Natural killer cell treated with Interleukin-12 subunit alpha and Interleukin-12 subunit beta and Interleukin-15 and Interleukin-18, amount 100 ng/mL, for 72 hours (primary cell): Measurements from ENCODE around the gene PERCC1. TPM values are rescaled to one million over a fixed set of nuclear protein-coding genes. Genes with fewer than 3 reads are reported as not detected.

Experiments used
- ATAC-seq, 2 donors: fragments of 150-1000 bp; cut with Tn5 transposase in 1 of 2; sonication (Bioruptor Pico), chemical (Tn5 transposase) in 1 of 2; 2 replicates each; pipeline ENCODE4 v1.10.0; 2021
- DNase-seq: peaks from one replicate; pipeline ENCODE4 v3.0.0; 2022; ENCODE audit warnings: low spot score
- H3K27ac Mint-ChIP-seq, 2 donors: 1 replicate in 1 of 2; 2 replicates in 1 of 2; pipeline ENCODE4 v1.8.0; 2022; ENCODE audit warnings: mixed read lengths in 2 of 2, mild to moderate bottlenecking in 1 of 2, moderate library complexity in 1 of 2
- H3K27me3 Mint-ChIP-seq, 2 donors: 1 replicate in 1 of 2; 2 replicates in 1 of 2; pipeline ENCODE4 v1.8.0; 2022; ENCODE audit warnings: mixed read lengths in 2 of 2
- H3K36me3 Mint-ChIP-seq: one replicate; pipeline ENCODE4 v1.8.0; 2022; ENCODE audit warnings: mixed read lengths
- H3K4me1 Mint-ChIP-seq, 2 donors: 1 replicate in 1 of 2; 2 replicates in 1 of 2; pipeline ENCODE4 v1.8.0; 2022; ENCODE audit warnings: low read depth in 2 of 2, mixed read lengths in 2 of 2, mild to moderate bottlenecking in 1 of 2
- H3K4me3 Mint-ChIP-seq: one replicate; pipeline ENCODE4 v1.8.0; 2022; ENCODE audit warnings: mixed read lengths
- H3K9me3 Mint-ChIP-seq: 2 replicates; pipeline ENCODE4 v1.8.0; 2022; ENCODE audit warnings: mixed read lengths
- total RNA-seq, 2 donors: library from RNA; stranded (reverse); gene quantifications; one replicate each; pipeline ENCODE4 v1.2.3, GENCODE V29; 2022

The PERCC1 gene
- total RNA-seq, 2 donors from 2014 or later: 0.98 to 1.2 TPM

DNA sequence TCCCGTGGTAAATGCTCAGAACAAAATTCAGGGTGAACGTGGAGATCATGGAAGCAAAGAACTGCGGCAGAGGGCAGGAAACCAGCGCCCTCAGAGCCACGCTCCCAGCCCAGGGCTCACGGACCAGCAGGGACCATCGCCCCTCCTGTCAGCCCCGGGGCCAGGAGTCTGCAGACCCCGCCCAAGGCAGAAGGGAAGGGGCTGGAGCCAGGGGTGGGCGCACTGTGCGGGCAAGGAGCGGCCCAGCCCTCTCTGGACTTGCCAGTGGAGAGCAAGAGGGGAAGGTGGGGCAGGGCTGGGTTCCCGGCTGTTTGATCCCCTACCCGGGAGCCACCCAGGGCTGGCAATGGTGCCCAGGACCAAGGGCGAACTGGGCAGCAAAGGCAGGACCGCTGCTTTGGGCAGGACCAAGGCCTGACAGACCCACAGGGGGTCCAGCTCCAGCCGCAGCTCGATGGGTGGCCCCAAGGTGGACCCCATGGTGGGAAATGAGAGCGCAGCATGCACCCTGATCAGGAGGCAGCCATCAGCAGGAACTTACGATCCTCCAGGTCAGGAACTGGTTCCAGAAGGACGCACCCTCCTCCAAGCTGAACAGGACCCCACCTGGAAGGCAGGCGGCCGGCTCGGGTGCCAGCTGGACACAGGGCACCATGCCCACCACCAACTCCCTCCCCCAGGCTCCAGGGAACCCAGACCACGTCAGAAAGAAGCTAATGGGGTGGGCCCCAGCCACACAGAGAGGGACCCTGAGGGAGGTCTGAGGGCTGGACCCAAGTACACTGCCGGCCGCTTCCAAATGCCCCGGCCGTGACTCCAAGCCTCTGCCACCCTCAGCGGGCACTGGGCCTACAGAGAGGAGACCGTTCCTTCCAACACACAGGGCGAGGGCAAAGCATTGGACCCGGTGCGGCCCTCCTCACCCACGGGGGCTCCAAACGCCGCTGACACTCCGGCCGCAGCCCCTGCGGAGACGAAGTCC is 24.6 kb downstream of the PERCC1 start:
- H3K4me1 Mint-ChIP-seq: peaks cover 0 to 7% of the 10 kb centered on the region in 2 donors
- no peaks in the 10 kb centered on the region for H3K9me3 Mint-ChIP-seq
- H3K36me3 Mint-ChIP-seq: no peaks in the 10 kb centered on the region
- H3K4me3 Mint-ChIP-seq: no peak overlapping the region
- DNase-seq: peak; percentile 54
- no peak overlapping the region for H3K27ac Mint-ChIP-seq
- no peaks in the 10 kb centered on the region for H3K27me3 Mint-ChIP-seq
- ATAC-seq: no peak

- Mint-ChIP-seq H3K36me3 (no peaks in the 10 kb centered on the region), H3K4me1 (peaks cover 0 to 7% of the 10 kb centered on the region in 2 donors), H3K4me3 (no peak overlapping the region), H3K9me3 (no peaks in the 10 kb centered on the region), H3K27ac (no peak overlapping the region), H3K27me3 (no peaks in the 10 kb centered on the region)
- DNase-seq (peak; percentile 54), ATAC-seq (no peak)
Observed at GRCh38 chr16:1456951-1457350, 26.1 kb downstream of the PERCC1 start.

GRCh38 chr16:1457489-1458245 is 26.8 kb downstream of the PERCC1 start:
- no peak overlapping the region for H3K27ac Mint-ChIP-seq
- DNase-seq (peak; percentile 50), ATAC-seq (no peak)
- H3K36me3 Mint-ChIP-seq: no peaks in the 10 kb centered on the region
- no peak overlapping the region for H3K4me3 Mint-ChIP-seq
- H3K27me3 Mint-ChIP-seq: no peaks in the 10 kb centered on the region
- no peaks in the 10 kb centered on the region for H3K9me3 Mint-ChIP-seq
- H3K4me1 Mint-ChIP-seq: peaks cover 0 to 7% of the 10 kb centered on the region in 2 donors

GRCh38 chr16:1458336-1458976 is 27.6 kb downstream of the PERCC1 start:
- ATAC-seq (peak; percentile 85 to 86), DNase-seq (no peak)
- Mint-ChIP-seq H3K9me3 (no peaks in the 10 kb centered on the region), H3K27ac (peak overlapping the region in 1 of 2 donors; percentile 36), H3K36me3 (no peaks in the 10 kb centered on the region), H3K4me3 (peak overlapping the region; percentile 27), H3K27me3 (no peaks in the 10 kb centered on the region), H3K4me1 (peaks cover 0 to 7% of the 10 kb centered on the region in 2 donors)

DNA sequence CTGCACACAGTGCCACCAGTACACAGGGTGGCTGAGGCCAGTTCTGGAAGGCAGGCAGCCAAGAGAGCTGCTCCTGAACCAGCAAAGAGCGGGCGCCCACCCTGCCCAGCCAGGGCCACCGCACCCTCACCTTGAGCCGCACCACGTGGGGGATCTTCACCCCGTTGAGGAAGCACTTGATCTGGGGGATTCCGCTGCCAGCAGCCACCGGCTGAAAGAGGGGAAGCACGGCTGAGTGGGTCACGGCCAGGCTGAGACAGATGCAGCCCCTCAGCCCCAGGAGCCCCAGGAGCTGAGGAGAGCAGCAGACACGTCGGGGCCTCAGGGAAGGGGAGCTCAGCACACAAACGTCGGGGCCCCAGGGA is 28.1 kb downstream of the PERCC1 start:
- H3K4me1 Mint-ChIP-seq: peaks cover 0 to 7% of the 10 kb centered on the region in 2 donors
- peak overlapping the region in 1 of 2 donors; percentile 36 for H3K27ac Mint-ChIP-seq
- DNase-seq (no peak), ATAC-seq (no peak)
- no peaks in the 10 kb centered on the region for H3K9me3 Mint-ChIP-seq
- no peaks in the 10 kb centered on the region for H3K36me3 Mint-ChIP-seq
- peak overlapping the region; percentile 27 for H3K4me3 Mint-ChIP-seq
- no peaks in the 10 kb centered on the region for H3K27me3 Mint-ChIP-seq

DNA sequence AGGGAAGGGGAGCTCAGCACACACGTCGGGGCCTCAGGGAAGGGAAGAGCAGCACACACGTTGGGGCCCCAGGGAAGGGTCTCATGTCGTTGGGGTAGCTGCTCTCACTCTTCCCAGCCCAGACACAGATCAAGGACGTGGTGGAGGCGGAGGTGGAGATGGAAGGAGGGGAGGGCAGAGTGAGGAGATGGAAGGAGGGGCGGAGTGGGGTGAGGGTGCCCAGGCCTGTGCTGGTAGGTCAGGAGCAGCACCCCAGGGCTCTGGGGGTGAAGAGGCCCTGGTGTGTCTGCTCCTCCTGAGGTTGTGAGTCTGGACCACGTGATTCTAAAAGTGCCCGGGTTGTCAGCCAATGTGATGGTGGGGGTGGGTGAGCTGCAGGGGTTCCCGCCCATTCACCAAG is 29.1 kb downstream of the PERCC1 start:
- H3K4me1 Mint-ChIP-seq: peaks cover 0 to 7% of the 10 kb centered on the region in 2 donors
- H3K9me3 Mint-ChIP-seq: no peaks in the 10 kb centered on the region
- no peak overlapping the region for H3K27ac Mint-ChIP-seq
- DNase-seq (no peak), ATAC-seq (no peak)
- H3K4me3 Mint-ChIP-seq: no peak overlapping the region
- no peaks in the 10 kb centered on the region for H3K27me3 Mint-ChIP-seq
- H3K36me3 Mint-ChIP-seq: no peaks in the 10 kb centered on the region

GRCh38 chr16:1460602-1461138 is 29.8 kb downstream of the PERCC1 start:
- Mint-ChIP-seq H3K27ac (no peak overlapping the region), H3K4me1 (peaks cover 0 to 7% of the 10 kb centered on the region in 2 donors), H3K4me3 (no peak overlapping the region), H3K27me3 (no peaks in the 10 kb centered on the region), H3K36me3 (no peaks in the 10 kb centered on the region), H3K9me3 (no peaks in the 10 kb centered on the region)
- ATAC-seq: no peak
- no peak for DNase-seq

- peaks cover 0 to 7% of the 10 kb centered on the region in 2 donors for H3K4me1 Mint-ChIP-seq
- H3K27me3 Mint-ChIP-seq: no peaks in the 10 kb centered on the region
- no peak overlapping the region for H3K4me3 Mint-ChIP-seq
- ATAC-seq (no peak), DNase-seq (no peak)
- no peaks in the 10 kb centered on the region for H3K36me3 Mint-ChIP-seq
- H3K27ac Mint-ChIP-seq: no peak overlapping the region
- H3K9me3 Mint-ChIP-seq: no peaks in the 10 kb centered on the region
Observed at GRCh38 chr16:1461146-1461545, 30.3 kb downstream of the PERCC1 start.

- H3K4me1 Mint-ChIP-seq: no peaks in the 10 kb centered on the region
- H3K27me3 Mint-ChIP-seq: no peaks in the 10 kb centered on the region
- no peaks in the 10 kb centered on the region for H3K36me3 Mint-ChIP-seq
- H3K27ac Mint-ChIP-seq: no peak overlapping the region
- H3K4me3 Mint-ChIP-seq: no peak overlapping the region
- ATAC-seq (no peak), DNase-seq (no peak)
- no peaks in the 10 kb centered on the region for H3K9me3 Mint-ChIP-seq
Observed at GRCh38 chr16:1464196-1464893, 33.5 kb downstream of the PERCC1 start.

- H3K4me1 Mint-ChIP-seq: peaks cover 0 to 5% of the 10 kb centered on the region in 2 donors
- H3K27me3 Mint-ChIP-seq: no peaks in the 10 kb centered on the region
- no peaks in the 10 kb centered on the region for H3K9me3 Mint-ChIP-seq
- no peak overlapping the region for H3K27ac Mint-ChIP-seq
- no peak for ATAC-seq
- H3K4me3 Mint-ChIP-seq: no peak overlapping the region
- no peaks in the 10 kb centered on the region for H3K36me3 Mint-ChIP-seq
- no peak for DNase-seq
Observed at GRCh38 chr16:1464894-1465566, 34.2 kb downstream of the PERCC1 start.

- Mint-ChIP-seq H3K36me3 (no peaks in the 10 kb centered on the region), H3K27me3 (no peaks in the 10 kb centered on the region), H3K27ac (no peak overlapping the region), H3K4me1 (peaks cover 0 to 8% of the 10 kb centered on the region in 2 donors), H3K9me3 (no peaks in the 10 kb centered on the region), H3K4me3 (no peak overlapping the region)
- DNase-seq (no peak), ATAC-seq (peak in 1 of 2 donors; percentile 9)
Observed at GRCh38 chr16:1465567-1465915, 34.7 kb downstream of the PERCC1 start.

DNA sequence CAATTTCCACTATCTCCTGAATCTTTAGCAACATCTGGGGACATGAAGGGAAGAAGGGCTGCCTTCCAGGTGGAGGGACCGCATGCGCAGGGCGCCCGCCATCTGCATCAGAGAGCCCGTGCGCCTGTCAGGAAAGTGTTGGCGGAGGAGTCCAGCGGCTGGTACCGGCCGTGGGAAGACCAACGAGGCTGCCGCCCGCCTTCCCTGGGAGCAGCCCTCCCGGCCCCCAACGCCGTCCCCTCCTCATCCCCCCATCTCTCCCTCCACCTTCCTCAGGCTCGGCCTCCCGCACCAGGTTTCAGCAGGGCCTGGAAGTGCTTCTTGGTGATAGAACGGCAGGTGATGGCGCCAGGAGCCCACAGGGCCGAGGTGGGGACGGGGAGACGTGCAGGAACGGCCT is 35.2 kb downstream of the PERCC1 start:
- Mint-ChIP-seq H3K36me3 (no peaks in the 10 kb centered on the region), H3K27me3 (no peaks in the 10 kb centered on the region), H3K27ac (no peak overlapping the region), H3K4me1 (peaks cover 0 to 8% of the 10 kb centered on the region in 2 donors), H3K9me3 (no peaks in the 10 kb centered on the region), H3K4me3 (no peak overlapping the region)
- DNase-seq: no peak
- no peak for ATAC-seq
